HG03460 (cell line): Measurements from ENCODE around the gene ARFIP2.

ENCODE experiments used
- ATAC-seq: cut with Tn5 transposase; IDR thresholded peaks from one replicate; pipeline ENCODE4 v1.9.1; 2021; ENCODE audit not compliant: unreplicated experiment

ARFIP2 gene

DNA sequence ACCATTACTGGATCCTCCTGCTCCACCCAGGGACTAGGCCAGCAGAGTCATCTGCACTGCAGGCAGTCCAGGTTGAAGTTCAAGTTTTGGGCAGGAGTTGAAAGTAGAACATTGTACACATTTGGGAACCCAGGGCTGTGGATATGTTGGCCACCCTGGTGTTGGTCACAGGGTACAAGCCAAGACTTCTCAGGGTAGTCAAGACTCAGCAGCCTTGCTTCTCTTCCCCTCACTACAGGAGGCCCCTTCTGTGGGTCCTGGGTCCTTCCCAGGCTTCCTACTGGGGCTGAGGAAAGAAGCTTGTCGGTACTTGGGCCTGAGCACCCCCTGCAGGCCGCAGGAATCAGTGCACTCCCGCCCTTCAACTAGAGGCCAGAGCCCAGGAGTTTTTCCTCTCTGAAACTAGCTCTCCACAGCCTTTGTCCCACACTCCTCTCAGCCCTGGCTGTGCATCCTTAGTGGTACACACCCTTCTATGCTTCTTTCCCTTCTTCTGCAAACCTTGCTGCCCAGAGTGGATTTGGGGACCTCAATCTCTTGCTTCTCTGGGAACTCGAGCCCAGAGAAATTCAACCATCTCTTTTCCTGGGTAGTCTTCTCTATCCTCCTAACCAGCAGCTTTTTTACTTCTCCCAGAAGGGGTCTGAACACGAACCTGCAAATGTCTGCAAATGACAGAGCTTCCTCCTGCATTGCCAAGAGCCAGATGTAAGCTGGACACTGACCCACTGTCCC, 37.7 kb downstream of the ARFIP2 start:
- ATAC-seq = peak; percentile 84

DNA sequence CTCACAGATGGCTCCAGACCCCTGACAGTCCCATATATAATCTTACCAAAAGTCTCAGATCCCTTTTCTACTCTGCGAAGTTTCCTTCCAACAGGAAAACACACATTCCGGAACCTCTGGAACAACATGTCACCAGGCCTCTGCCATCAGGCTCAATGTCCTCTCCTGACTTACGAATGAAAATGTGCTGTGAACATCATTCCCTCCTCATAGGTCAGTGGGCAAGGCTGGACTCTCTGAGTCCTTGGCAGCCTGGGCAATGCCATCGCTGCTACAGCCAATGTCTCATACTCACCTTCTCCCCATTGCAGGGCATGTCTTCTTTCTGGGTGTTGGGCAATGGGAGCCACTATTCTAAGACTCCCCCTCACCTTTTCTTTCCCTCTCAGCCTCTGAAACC, 38.7 kb downstream of the ARFIP2 start:
- ATAC-seq = no peak

DNA sequence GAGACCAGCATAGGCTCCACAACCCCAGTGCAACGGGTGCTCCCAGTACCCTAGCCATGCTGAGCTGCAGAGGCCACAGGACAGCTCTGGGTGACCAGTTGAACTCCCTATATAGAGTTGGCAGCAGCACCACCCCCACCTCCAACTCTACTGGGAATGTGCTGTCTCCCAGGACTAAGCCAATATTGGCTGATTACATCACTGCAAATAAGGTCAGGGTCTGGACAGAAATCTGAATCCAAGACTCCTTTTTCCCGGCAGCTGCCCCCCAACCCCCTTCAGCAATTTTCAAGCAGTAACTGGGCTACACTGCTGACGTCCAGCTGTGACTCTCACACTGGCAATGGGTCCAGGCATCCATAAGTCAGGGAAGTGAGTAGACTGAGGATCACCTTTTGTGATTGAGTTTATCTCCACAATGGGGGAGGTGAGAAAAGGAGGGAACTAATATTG, 40.2 kb downstream of the ARFIP2 start, which contains the start of gene HPX:
HPX (minus strand) TSS at position 82 of the 453 bp plus-strand sequence; CDS start at position 58, 24 bp downstream.
- ATAC-seq = no peak

DNA sequence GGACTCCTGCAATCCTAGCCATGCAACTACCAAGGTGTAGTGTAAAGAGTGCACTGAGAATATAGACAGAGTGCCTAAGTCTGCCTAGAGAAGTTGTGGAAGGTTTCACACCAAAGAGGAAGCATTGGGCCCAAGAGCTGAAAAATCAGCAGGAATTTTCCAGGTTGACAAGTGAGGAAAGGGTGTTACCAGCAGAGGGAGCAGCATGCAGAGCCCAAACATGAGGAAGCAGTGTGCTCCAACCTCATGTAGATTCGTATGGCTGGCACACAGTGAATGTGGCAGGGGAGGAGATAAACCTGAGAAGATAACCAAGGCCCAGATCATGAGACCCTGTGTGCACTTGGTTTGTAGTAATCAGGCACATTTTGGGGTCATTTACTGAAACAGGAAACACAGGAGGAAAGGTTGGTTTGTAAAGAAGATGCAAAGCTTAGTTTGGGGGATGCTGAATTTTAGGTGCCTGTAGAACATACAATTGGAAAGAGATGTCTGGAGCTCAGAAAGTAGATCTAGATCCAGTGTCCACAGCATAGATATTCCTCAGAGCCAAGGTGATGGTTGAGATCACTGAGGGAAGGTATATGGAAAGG, 42.1 kb downstream of the ARFIP2 start:
- ATAC-seq = no peak

- no peak for ATAC-seq
Measured at GRCh38 chr11:6437993-6438392, 43.1 kb downstream of the ARFIP2 start.

GRCh38 chr11:6437423-6437822, 43.7 kb downstream of the ARFIP2 start:
- ATAC-seq = no peak

DNA sequence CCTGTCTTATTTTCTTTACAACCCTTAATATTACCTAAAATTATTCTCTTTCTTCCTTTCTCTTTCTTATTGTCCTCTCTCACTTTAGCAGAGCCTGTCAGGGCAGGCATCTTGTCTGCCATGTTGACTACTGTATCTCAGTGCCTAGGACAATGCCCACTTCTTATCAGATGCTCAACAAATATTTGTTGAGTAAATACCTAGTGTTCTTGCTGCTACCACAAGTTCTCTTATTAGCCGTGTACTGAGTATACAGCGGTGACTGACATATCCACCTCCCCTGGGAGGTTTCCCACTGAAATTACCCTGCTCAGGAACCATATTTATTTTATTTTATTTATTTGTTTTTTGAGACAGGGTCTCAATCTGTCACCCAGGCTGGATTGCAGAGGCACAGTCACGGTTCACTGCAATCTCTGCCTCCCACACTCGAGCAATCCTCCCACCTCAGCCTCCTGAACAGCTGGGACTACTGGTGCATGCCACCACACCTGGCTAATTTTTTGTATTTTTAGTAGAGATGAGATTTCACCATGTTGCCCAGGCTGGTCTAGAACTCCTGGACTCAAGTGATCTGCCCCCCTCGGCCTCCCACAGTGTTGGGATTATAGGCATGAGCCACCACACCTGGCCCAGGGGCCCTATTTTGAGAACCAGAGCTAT, 47.0 kb downstream of the ARFIP2 start:
- no peak for ATAC-seq

DNA sequence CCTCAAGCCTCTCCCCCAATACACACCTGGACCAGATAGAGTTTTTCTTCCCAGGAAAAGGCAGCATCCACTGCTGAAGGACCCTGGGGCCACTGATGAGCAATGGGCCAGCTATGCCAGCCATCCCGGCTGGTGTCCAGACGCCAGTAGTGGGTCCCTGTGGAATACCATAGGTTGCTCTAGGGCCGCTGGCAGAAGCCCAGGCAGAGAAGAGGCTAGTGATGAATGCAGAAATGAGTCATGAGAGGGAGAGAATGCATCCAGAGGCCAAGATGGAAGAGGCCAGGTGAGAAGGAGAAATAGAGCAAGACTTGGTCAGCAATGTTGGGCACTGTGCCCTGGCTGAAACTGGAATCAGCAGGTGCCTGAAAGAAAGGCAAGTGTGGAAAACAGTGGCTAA, 49.3 kb downstream of the ARFIP2 start:
- ATAC-seq = no peak

- ATAC-seq = no peak
Measured at GRCh38 chr11:6427516-6427915, 53.6 kb downstream of the ARFIP2 start.
